ENCODE data around the gene NUTM1.
"Not testable (repeated sequence)": the region's sequence is repeated elsewhere in the genome, so short reads cannot be mapped to it uniquely, and the experiment has no call there.

NUTM1 gene

DNA sequence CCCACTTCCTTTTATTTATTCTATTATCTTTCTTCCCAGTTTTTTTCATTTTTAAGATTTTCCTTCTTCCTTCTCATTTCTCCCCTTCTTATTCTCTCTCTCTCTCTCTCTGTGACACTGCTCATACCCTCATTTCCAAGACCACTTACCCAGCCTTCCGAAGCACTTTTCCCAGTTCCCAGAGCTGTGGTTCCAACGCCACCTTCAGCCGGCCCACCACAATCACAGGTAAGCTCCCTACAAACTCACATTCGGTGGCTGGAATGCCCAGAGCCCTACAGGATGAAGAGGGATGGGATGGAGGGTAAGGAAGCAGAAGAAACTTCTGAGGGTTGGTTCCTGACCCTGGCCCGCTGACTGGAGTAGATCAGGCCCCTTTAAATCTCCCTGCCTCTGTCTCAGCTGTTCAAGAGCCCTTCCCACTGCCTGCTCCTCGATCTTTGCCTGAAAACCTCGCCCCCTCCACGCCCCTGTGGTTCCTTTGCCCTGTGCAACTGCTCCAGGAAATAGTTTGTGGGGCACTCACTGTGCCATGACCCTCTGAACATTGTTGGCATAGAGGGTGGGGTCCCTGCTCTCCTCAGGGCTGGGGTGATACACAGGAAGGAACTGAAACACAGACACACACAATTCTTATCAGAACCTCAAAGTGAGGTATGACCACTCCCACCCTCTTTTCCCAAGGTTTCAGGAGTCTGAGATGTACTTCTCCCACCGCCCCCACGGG is 19.1 kb downstream of the NUTM1 start:
- no peak for DNase-seq (ENCODE audit: low read depth)

DNA sequence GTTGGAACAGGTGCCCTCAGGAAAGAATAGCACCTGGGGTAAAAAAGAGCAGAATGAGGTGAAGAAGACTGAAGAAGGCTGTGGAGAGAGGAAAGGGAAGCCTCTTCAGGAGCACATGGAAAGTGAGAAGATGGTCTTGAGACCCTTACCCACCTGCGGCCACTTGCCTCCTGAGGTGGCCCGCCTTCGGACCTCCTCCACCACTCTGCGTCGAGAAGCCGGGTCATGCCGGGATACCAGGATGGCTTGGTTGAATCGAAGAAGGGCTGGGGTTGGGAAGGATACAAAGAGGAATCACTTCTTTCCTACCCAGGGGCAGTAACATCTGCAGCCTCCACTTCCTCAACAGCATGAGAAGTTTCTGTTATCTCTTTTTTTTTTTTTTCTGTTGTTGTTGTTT is 20.9 kb downstream of the NUTM1 start:
- DNase-seq (ENCODE audit: low read depth) = no peak

DNA sequence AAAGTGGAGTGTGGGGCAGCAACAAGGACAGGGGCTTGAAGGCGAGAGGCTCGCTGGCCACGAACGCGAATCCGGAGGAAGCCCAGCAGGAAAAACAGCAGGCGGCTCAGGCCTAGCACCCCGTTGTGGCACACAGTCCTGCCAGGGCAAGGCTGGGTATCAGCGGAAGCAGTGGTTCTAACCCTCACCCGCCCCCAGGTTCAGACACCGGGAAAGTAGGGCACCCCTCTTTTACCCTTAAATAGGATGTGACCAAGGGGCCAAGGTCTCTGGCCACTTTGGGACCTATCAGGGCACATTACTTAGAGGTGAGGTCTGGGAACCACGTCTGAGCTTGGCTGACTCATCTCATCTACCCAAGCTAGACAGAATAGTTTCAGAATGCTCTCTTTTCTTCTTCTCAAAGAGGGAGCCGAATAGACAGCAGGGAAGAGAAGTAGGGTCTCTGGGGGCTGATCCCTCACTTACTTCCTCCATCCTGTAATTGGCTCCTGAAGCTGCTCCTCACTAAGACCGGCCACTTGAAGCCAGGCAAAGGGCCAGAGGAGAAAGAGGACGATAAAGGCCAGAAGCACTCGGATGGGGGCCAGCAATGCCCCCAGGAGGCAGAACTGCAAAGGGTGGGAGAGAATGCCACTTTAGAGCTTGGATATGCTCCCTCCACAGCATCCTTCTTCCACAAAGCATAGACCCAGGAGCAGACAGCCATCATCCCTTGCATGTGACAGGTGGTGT is 22.1 kb downstream of the NUTM1 start:
- DNase-seq (ENCODE audit: low read depth) = no peak

DNA sequence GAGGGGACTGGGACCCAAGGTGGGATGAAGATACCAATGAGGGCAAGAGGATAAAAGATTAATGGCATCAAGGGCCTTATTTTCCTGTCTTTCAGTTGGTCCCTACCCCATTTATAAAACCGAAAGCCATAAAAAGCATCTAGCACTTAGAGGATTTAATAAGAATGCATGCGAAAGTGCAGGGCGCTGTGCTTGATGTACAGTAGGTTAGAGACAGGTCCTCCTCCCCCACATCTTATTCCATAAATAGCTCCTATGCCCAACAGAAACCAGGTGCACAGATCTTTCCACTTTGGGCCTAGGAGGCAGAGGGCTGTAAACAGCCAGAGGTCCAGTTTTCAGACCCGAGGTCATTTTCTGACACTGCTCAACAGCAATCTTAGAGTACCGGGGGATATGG is 22.7 kb downstream of the NUTM1 start:
- DNase-seq (ENCODE audit: low read depth) = no peak

DNA sequence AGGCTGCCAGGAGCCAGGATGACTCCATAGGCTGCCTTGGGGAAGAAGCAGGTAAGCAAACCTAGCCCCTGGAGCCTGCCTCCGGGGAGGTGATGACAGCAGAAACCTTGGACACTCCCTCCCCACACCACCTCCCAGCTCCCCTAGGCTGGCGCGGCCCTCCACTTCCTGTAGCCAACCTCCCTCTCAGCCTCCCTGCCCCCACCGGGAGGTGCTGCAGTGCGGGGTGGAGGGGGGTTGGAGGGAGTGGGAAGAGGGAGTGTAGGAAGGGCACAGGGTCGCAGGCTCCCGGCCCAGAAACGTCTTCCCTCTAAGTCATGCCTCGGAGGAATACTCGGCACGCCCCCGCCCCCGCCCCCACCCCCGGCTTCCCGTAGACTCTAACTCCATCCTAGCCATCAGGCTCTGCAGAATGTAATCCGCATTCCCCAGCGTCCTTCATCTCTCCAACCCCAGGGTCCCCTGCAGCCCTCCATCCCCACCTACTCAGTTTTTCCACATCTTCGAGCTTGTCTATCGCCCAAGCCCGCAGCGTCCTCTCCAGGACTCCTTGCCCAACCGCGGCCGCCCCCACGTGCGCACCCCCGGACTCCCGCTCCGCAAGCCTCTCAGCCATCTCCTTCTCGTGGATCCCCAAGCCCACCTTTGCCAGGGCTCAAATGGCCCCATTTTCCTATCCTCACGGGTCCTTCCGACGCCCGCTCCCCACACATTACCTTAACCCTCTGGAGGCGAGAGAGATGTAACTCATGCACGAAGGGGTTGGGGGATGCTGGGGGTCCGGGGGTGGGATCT is 23.4 kb downstream of the NUTM1 start:
- DNase-seq (ENCODE audit: low read depth) = no peak

DNA sequence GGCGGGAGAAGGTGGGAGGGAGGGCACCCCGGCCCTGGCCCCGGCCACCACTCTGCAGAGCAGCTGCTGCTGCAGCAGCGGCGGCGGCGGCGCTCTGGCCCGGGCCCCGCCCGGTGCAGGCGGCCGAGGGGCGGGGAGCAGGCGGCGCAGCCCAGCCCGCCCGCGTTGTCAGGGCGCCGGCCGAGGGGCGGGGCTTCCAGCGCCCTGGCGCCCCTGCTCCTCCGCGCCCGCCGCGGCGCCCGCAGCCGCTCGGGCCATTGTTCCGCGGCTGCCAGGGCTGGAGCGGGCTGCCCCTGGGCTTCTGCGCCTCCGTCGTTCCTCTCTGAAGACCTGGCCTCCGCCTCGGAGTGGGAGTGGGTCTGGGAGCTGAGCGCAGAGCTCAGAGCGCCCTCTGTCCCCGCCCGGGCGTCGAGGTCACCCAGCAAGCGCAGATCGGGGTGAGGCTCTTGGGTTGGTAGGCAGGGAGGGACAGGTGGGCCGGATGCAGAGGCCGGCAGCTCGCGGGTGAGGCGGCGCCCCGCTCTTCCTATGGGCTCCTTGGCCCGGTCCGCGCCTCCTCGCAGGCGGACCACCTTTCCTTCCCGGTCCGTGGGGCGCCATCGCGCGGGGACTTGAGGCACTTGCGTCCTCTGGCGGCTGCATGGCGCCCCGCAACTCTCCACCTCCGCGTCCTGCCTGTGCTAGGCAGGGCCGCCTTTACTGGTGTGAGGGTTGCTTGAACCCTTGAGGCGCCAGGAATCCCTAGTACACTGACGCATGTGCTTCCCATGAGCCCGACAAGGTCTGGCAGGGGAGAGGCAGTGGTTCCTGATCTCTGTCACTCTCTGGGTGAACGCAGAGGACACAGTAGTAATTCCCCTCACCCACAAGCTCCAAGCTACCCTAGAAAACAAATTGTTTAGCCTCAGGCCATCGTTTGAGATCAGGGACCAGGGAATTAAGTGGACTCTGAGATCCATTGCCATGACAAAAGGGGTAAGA is 24.3 kb downstream of the NUTM1 start, which contains the start of gene LPCAT4:
TSS of gene LPCAT4 (minus strand) at position 96 of the 981 bp plus-strand sequence. CDS start 96 bp downstream, outside the sequence.
- DNase-seq (ENCODE audit: low read depth) = peak; percentile 62

DNA sequence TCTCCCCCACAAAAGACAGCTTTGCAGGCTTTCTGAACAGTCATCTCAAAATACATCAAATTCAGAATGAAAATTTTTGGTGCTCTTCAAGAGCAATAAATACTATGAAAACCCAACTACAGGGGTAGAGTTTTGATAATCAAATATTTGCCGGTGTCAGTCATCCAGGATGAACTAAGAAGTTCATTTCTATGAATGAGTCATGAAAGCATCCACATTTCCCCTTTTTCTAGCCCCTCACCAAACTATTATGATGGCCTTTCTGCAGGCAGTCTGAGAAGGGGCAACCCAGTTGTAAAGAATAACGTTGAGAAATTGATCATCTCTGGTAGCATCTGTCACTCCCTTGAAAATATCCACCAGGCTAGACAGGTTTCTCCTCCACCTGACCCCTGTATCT is 27.0 kb downstream of the NUTM1 start:
- DNase-seq (ENCODE audit: low read depth) = no peak

DNA sequence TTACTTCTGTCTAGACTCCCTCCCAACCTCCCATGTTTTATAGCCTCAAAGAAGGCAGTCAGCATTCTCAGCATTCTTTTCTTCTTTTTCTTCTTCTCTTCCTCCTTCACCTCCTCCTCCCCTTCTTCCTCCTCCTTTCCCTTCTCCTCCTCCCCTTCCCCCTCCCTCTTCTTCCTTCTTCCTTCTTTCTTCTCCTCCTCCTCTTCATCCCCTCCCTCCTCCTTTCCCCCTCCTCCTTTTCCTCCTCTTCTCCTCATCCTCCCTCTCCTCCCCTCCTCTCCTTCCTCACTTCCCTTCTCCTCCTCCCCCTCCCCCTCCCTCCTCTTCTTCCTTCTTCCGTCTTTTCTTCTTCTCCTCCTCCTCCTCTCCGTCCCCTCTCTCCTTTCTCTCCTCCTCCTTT is 27.5 kb downstream of the NUTM1 start:
- DNase-seq (ENCODE audit: low read depth) = no peak

DNA sequence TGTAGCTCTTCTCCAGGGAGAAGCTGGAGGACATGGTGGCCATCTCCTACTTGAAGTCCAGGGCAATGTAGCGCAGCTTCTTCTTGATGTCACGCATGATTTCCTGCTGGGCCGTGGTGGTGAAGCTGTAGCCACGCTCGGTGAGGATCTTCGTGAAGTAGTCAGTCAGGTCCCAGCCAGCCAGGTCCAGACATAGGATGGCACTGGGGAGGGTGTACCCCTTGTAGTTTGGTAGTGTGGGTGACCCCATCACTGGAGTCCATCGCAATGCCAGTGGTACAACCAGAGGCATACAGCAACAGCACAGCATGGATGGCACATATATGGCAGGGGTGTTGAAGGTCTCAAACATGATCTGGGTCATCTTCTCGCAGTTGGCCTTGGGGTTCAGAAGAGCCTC is 30.8 kb downstream of the NUTM1 start:
- DNase-seq (ENCODE audit: low read depth) = no peak

DNA sequence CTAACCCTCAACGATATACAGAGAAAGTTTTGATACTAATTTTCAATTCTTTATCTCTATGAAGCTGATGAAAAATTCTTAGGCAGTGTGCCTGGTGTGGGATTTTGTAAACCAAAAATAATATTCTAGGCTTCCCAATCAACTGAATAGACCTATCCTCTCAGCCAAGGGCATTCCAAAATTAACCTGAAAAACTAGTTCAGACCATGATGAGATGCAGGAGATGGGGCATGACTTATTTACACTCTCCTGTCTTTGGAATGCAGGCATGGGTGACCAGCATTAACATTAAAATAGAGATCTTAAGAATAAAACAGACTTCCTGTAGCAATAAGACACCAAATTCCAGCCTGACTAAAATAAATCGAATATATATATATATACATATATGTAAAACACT is 31.7 kb downstream of the NUTM1 start:
- no peak for DNase-seq (ENCODE audit: low read depth)

DNA sequence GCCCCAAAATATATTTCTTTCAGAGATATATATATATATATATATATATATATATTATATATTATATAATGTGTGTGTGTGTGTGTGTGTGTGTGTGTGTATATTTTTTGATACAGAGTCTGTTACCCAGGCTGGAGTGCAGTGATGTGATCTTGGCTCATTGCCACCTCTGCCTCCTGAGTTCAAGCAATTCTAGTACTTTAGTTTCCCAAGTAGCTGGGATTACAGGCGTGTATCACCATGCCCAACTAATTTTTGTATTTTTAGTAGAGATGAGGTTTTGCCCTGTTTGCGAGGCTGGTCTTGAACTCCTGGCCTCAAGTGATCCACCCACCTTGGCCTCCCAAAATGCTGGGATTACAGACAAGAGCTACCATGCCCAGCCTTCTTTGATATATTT is 32.4 kb downstream of the NUTM1 start:
- DNase-seq (ENCODE audit: low read depth) = not testable (repeated sequence)

DNA sequence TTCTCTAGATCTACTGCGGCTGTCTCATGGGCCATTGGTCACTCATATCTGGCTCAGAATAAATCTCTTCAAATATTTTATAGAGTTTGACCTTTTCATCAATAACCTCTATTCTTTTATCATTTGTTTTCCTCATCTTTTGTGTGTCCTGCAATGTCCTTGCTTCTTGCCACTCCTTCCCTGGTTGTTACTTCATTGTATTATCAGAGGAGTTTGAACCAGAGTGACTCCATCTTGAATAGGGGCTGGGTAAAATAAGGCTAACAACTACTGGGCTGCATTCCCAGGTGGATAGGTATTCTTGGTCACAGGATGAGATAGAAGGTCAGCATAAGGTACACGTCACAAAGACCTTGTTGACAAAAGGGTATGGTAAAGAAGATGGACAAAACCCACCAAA is 33.7 kb downstream of the NUTM1 start:
- DNase-seq (ENCODE audit: low read depth) = no peak

DNA sequence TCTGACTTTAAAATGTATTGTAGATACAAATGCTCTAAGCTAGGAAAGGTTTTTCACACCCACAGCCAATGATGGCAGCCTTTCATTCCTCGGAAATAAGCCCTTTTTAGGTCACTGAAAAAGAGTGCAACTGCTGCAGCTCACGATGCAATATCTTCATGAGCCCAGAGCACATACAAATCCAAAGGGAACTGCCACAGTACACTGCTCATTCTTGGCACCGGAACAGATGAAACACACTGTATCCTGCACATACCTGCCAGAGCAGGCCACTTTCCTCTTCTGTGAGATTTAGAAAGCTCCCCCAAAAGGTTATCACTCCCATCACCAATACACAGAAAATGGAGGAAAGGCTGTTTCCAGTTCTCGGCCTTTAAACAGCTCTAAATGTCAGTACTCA is 37.4 kb downstream of the NUTM1 start:
- not testable (repeated sequence) for DNase-seq (ENCODE audit: low read depth)

DNA sequence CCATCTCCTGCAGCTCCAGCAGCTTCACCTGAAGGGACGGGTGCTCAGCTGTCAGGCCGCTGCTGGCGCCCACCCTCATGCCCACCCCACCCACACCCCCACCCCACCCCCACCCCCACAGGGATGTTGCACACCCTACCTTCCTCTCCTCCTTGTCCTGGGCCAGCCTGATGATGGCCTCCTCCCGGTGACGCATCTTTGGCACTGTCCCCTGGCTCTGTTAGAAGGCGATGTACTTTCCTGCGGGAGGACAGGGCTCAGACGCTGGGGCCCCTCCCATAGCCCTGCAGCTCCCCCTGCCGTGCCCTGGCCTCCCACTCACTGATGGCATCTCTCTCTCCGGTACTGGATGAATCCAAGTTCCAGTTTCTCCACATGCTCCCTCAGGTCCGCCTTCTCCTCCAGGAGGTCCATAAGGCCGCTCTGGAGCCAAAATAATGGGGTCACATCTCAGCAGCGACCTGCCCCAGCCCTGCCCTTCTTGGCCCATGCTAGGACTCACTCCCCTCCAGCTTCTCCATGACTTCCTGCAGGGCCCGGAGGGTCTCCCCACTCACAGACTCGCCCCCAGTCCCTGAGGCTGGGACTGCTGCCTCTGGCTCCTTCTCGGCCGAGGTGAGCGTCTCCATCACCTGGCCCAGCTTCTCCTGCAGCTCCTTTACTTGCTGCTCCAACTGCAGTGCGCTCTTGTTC is 38.9 kb downstream of the NUTM1 start:
- not testable (repeated sequence) for DNase-seq (ENCODE audit: low read depth)

DNA sequence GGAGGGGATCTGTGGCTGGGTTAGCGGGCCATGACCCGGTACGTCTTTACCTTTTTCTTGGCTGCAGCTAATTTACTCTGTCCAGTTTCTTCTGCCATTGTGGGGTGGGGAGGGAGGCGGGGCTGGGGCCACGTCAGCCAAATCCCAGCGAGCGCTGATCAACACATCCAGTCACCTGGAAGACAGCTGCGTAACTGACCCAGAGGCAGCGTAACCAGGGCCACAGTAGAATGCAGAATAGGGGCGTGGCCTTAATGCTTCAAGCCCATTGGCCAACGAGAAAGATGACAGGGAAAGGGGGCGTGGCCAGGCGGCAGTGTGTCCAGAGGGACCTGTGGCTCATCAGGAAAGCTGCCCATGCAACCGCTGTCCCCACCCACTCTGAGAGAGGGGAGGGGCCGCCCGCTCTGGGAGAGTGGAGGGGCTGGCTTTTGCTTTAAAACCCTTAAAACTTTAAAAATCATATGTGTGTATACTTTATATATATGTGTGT is 46.5 kb downstream of the NUTM1 start:
- not testable (repeated sequence) for DNase-seq (ENCODE audit: low read depth)

DNA sequence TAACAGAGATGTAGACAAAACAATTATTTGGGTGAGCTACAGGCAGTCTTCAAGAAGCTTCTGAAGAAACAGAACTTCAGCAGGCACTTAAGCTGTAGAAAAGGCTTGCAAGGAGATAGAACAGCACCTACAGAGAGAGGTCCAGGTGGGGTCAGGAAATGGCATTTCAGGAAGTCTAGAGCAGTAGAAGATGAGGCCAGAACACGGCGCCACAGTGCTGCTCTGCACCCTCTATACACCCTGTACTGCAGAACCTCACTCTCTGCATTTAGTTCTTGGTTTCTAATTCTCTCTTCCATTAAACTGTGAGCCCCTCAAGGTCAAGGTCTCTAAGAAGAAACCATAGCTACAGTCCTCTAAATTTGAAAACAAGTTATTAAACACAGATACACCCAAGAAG is 49.9 kb downstream of the NUTM1 start:
- DNase-seq (ENCODE audit: low read depth) = not testable (repeated sequence)

DNA sequence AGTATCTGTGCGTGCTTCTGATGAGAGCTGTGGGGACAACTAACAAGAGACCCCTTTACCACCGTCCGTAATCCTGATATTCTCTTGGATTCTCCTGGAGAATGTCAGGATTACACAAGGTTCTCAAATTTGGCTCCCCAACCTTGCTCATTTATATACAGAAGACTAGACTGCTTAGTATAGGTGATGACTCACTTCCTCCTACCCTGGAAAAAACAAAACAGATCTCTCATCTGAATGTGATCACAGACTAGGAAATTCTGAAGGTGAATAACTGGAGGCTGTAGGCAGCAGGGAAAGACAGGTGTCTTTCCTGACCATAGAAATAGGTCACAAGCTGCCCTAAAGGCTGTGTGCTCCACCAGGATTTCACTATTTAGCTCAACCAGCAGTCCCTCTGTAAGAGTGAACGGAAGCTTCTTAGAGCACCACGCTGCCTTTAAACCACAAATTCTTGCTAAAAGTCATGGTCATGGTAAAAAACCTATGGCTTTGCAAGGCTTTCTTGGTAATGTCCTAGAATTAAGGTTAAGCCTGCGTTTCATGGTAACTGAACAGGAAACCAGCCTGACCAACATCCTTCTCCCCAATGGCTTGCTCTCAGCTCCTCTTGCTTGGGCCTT is 54.6 kb downstream of the NUTM1 start:
- DNase-seq (ENCODE audit: low read depth) = not testable (repeated sequence)

DNA sequence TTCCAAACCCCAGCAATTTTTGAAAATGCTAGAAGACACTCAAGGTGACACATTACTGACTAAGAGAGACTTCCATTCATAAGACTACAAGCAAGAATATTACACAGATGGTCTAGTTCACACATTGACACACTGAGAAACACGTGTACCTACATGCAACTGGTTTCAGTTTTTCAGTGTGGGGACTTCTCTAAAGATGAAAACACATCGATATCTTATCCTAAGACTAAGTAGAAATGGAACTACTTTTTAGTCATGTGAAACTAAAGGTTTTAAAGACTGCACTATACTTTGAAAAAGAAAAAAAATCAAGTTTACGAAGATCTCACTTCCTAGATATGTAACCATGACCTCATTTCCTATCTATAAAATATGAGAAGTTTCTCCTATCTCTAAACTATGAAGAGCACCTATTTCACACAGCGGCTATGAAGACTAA is 60.1 kb downstream of the NUTM1 start:
- DNase-seq (ENCODE audit: low read depth) = not testable (repeated sequence)

DNA sequence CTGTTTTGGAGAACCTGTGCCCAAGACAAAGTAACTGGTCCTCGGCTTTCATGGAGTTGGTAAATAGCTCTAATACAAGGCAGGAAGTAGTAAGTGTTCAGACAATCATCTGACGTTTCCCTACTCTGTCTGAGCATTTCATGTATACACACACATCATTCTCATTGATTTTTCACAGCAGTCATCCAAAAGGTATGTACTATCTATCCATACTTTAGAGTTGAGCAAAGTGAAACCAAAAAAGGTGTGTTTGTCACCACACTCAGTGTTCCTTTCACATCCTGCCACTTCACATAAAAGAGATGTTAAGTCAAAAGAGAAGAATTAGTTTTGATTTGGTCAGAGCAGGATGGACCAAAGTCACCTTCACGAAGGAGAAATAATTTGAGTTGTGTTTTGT is 60.8 kb downstream of the NUTM1 start:
- DNase-seq (ENCODE audit: low read depth) = not testable (repeated sequence)
